CD4-positive, alpha-beta T cell treated with Interleukin-10 for 1 hour (primary cell): Measurements from ENCODE around the gene NAA40.

Source experiments
- DNase-seq: peaks from one replicate; pipeline ENCODE4 v3.0.0-alpha.2; 2020

Gene NAA40

DNA sequence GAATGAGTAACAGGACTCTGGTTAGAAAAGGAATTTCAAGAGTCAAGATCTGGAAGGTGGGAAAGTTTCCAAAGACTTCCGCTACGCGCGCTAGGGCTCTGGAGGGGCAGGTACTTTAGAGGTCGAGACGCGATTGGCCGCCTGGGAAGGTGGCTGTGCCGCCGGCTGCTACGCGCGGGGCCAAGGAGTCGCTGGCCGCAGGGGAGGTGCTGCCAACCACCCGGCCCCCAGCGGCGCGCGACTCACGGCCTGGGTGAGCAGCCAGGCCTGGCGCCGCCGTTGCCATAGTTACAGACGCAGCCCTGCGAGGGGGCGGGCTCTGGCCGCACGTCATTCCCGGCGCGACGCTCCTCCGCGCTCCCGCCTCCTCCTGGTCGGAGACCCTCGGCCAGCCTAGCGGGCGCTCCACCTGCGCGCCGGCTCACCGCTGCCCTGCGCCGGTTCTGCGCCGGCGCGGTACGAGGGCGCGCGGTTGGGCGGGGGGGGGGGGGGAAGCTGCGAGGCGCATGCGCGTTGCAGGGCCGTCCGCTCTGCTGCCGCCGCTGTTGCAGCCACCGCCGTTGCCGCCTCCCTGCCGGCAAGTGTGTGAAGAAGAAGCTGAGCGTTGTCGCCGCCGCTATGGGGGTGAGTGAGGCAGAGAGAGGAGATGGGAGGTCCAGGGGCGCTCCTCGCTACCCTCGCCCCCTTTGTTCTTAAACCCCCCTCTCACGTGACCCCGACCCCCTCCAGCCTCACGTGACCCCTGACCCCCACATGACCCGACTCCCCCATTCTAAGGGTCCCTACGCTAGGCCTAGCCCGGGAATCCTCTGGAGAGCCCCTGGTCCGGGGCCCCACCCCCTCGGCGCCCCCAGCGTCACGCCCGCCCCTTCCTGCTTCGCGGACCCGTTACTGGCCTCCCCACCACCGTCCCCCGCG is at the start of gene NAA40:
NAA40 (plus strand) TSS at position 524 of the 918 bp plus-strand sequence; CDS start at position 619, 95 bp downstream.
- DNase-seq: peak; percentile 94

DNA sequence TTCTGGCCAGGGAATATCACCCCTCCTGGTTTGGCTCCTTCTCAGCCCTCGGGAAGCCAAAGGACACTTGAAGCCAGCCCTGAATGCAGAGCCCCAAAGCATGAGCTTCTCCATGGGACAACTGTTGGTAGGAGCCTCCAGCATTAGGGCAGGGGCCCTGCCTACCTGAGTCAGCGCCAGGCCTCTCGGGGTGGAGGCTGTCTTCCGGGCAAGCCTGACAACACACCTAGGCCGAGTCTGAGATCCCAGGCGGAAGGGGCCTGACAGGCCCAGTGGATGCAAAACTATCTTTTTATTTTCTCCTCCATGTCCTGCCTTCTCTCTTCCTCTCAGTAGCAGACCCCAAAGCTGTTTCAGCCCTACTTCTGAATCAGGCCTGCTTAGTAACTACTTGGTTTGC is 49.5 kb upstream of the NAA40 start:
- DNase-seq: no peak

DNA sequence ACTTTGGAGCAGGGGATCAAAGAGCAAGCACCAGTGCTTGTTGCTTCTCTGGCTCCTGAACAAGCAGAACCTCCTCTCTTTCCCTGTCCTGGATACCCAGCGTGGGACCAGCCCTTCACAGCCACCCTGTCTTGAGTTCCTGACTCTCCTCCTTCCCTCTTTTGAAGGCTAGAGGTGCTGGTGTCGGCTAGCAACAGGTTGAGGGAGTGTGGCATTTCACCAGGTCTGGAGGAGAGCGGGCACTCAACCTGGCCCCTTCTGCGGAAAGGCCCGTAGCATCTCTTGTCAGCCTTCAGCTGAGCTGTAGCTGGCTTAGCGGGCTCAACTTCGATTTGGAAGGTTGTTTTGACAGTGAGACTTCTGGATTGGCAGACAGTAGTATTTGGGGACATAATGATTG is 48.4 kb upstream of the NAA40 start:
- no peak for DNase-seq

GRCh38 chr11:63892228-63892627 is 46.6 kb upstream of the NAA40 start:
- DNase-seq: no peak

DNA sequence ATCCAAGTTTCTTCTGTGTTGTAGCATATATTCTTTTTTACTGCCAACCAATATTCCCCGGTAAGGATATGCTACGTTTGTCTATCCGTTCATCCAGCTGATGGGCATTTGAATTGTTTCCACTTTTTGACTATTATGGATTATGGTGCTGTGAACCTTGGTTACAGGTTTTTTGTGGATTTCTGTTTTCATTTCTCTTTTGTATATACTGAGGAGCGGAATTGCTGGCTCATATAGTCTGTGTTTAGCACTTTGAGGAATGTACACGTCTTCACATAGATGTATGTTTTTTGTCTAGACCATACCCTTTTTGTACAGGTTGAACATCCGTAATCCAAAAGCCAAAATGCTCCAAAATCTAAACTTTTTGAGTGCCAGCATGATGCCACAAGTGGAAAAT is 45.4 kb upstream of the NAA40 start:
- DNase-seq: no peak

DNA sequence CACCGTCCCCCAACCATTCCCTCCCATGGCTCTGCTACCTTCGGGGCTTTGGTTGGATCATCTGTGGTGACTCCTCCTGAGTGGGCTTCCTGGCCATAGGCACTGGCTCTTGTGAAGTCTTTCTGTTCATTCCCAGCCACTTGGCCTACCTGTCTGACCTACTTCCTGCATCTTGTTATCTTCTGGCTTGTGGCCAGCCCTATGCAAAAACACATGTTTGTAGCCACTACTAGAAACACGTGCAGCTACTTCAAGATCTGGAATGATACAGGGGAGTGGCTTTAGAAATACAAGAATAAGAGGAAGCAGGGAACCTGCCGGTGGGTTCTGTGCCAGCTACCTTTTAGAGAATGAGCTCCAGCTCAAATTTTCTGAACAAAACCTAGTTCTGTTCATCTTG is 42.7 kb upstream of the NAA40 start:
- no peak for DNase-seq

DNA sequence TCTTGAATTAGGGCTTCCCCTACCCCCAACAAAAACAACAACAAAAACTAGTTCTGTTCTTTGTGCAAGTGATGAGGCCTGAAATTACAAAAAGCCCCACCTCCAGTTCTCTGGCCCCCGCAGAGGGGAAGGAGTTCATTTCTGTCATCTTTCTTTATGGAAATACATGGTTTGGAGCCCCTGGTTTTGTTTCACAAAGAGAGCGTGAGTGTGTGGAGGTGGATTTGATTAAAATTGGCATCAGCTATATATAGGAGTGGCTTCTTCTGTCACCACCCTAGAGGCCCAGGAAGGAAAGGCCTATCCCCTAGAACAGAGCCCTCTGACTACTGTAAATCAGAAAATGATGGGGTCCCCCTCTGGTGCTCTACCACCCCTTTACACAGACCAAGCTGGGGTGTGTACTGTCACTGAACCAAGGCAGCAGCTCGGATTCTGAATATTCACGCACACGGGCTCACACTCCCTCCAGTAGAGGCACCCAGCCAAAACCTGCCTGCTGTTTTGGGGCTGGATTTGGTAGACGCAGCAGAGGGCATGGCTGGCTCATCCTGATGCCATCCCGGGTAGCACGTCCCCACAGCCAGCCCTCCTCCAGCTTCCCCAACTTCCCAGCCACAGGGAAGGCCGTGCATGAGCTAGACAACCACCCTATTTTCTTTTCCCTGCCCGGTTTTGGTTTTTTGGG is 41.2 kb upstream of the NAA40 start:
- no peak for DNase-seq

GRCh38 chr11:63901660-63902059 is 37.1 kb upstream of the NAA40 start:
- DNase-seq: peak; percentile 27

GRCh38 chr11:63903884-63904283 is 34.9 kb upstream of the NAA40 start:
- no peak for DNase-seq

DNA sequence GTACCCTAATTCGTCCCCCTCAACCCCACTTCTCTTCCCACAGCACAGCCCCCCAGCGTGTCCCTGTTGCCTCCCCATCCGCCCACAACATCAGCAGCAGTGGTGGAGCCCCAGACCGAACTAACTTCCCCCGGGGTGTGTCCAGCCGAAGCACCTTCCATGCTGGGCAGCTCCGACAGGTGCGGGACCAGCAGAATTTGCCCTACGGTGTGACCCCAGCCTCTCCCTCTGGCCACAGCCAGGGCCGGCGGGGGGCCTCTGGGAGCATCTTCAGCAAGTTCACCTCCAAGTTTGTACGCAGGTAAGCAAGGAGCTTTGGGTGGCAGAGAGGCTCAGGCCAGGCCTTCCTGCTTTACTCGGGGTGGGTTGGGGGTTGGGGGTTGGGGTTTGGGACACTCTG is 34.1 kb upstream of the NAA40 start:
- DNase-seq: no peak

DNA sequence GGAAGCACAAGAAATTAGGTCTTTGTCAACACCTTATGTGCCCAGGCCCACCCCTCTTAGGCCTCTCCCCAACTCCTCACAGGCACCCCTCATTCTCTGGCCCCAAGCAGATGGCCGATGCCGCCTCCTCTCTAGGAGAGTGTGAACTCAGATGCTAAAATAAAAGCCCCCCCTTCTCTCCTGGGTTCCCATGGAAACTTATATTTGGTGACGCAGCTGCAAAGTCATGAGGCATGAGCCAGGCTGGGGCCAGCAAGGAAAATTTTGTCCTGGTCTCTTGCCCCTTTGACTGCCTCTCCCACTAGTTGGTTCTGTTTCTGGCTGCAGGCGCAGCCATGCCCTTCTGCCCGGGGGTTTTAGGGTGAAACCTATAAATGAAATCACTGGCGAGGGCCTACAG is 33.6 kb upstream of the NAA40 start:
- no peak for DNase-seq

DNA sequence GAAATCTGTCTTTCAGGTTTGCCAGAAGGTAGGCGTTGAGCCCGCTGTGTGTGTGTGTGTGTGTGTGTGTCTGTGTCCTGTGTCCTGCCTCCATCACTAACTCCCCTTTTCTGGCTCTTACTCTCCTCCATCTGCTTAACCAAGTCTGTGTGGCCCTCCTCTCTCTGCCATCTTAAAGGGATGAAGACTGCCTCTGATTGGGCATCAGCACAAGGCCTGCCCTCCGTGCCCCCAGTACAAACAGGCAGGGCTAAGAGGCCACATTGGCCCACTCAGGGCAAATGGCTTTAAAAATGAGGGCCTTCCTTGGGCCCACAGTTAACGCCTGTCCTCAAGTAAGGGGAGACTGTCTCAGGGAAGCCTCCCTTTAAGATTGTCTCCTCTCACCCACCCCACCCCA is 32.7 kb upstream of the NAA40 start:
- DNase-seq: no peak

DNA sequence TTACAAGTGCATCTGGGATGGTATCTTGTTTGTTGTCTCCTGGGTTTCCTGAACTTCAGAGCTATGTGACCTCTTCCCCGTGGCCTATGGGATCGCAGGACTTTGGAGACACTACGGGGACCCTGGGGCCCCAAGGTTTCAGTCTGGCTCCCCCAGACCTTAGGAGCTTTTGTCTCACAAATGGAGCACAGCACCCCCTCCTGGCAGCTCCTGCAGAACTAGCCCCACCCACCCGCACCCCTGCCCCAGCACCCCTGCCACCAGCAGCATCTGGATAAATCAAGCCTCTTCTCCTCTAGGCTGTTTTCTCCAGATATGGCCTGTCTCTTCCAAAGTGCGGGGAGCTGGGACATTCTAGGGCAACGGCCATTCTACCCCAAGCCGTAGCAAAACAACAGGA is 32.2 kb upstream of the NAA40 start:
- DNase-seq: peak; percentile 62

DNA sequence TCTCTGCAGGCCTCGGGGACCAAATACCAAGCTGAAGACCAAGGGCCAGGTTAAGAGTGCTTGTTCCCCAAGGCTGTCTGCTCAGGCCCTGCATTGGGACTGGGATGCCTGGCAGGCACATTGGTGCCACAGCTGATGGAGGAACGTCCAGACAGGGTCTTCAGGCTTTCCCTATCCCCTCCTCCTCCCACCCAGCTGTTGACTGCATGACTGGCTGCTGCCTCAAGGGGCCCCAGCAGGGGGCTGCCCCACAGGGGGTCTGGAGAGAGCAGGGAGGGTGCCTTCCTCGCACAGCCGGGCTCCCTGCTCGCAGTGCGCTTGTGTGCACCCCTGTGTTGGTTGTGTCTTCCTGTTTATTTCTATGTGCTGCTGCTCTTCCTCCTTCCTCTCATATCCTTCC is 31.7 kb upstream of the NAA40 start:
- no peak for DNase-seq

DNA sequence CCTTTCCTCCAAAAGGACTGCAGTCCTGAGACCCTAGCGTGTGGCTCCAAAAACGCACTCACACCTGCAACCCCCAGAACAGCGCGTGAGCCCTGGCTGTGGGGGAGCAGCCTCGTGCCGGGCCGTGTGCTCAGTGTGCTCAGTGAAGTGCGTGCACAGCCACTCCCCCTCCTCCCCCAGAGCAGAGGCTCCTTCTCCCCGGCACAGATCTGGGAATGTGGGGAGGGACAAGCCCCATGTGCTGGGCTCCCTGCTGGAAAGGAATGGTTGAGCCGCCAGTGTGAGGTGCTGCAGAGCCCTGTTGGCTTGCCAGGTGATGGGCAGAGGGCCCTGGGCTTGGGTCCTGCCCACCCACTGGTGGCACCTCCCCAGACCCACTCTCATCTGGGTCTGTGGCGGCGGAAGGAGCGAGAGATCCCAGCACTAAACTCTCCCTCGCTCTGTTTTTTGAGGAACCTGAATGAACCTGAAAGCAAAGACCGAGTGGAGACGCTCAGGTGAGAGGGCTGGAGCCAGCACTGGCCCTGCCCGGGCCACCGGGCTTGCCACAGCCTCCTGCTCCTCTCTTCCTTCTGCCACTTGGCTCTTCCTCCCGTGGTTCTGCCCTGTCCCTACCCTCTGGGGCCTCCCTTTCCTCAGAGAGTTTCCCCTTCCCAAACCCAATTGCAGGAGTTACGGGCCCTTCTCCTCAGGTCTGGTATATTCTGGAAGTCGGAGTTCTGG is 30.8 kb upstream of the NAA40 start:
- DNase-seq: no peak

DNA sequence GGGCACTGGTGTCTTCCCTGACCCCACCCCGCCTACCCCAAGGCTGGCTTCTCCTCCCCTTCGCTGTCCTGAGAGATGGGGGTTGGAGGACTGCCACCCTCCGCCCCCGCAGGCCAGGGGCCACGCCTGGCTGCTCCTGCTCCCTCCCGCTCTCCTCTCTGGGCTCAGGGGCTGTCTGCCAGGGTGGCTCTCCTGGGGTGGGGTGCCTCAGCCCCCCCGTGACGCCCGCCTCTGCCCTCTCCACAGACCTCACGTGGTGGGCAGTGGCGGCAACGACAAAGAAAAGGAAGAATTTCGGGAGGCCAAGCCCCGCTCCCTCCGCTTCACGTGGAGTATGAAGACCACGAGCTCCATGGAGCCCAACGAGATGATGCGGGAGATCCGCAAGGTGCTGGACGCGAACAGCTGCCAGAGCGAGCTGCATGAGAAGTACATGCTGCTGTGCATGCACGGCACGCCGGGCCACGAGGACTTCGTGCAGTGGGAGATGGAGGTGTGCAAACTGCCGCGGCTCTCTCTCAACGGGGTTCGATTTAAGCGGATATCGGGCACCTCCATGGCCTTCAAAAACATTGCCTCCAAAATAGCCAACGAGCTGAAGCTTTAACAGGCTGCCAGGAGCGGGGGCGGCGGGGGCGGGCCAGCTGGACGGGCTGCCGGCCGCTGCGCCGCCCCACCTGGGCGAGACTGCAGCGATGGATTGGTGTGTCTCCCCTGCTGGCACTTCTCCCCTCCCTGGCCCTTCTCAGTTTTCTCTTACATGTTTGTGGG is 30.0 kb upstream of the NAA40 start:
- DNase-seq: no peak

DNA sequence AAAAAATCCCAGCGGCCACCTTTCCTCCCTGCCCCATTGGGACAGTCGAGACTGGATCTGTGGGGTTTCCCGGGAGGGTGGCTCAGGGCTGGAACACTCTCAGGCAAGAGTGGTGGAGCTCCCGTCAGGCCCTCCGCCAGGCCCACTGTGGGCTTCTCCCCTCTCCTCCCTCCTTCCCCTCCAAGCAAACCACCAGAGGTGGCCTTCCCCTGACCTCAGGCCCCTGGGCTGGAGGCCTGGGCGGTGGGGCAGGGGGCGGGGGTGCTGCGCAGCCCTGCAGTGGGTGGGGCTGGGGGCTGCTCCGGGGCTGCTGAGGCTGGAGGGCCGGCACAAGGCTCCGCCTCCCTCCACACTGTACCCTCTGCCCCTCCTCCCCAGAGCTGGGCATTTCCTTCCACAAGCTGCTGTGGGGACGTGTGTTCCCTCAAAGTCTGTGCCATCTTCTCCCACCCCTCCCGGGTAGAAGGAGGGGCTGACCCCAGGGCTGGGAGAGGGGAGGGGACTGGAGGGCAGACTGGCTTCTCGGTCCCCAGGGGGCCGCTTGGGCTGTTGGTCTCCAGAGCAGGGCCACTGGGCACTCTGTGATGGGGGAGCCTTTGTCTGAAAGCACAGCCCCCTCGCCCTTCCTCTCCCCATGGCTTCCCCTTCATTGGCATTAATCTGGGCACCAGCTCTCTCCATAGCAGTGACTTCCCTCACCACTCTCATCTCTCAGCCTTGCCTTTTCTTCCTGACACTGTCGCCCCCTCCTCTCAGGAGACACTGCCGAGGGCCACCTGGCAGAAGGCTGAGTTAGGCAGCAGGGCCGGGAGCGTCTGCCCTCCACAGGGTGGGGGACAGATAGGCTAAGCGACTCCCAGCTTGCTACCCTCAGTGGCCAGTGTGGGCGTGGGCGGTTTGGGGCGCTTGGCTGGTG is 29.0 kb upstream of the NAA40 start:
- DNase-seq: no peak

DNA sequence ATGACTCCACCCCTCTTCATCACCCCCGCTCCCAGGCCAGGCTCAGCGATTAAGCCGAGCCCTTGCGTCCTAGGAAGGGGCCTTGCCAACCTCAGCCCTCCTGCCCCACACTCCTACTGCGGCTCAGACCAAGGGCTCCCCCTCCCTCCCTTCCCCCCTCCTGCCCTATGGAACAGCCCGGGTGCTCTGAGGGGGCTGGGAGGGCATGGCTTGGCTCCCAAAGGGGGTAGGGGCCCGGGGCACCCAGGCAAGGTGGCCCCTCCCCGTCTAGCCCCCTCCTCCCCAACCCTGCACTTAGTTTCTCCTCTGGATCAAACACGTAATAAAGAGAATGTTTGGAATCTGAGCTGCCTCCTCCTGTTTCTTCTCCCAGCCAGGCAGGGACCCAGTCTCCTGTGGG is 28.1 kb upstream of the NAA40 start:
- no peak for DNase-seq

DNA sequence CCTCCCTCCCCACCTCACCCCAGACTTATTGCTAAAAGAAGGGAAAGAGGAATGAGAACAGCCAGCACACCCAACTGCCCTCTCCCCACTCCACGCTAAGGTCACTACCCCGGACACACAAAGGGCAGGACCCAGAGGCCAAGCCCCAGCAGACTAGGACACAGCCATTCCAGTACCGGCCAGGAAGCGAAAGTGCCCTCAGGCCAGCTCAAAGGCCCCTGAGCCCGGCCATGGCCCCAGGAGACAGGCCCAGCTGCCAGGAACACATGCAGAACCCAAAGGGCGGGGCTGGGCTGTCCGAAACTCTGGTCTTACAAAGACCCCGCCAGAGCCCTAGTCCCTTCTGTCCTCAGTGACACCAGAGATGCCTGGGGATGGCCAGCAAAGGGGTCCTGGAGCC is 27.4 kb upstream of the NAA40 start:
- no peak for DNase-seq

DNA sequence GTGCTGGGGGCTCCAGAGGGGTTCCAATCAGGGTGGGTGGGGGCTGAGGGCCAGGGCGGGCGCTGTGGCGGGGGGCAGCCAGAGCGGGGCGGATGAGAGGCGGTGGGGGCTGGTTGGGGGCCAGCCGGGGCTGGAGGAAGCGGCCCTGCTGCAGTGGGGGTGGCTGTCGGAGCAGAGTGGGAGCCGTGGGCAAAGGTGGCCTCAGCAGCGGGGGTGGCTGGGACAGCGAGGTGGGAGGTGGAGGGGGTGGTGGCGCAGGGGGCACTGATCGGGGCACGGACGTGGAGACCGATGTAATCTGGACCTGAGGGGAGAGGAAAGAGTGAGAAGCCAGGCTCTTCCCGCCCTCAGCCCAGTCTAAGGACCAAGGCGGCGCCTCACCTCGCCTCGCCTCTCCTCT is 26.9 kb upstream of the NAA40 start:
- DNase-seq: no peak

- DNase-seq: no peak
Measured at GRCh38 chr11:63912678-63913077, 26.1 kb upstream of the NAA40 start.
